Sigmoid colon (tissue), 4 donors: ENCODE results near the gene ALDH4A1.

Source experiments
- POLR2A ChIP-seq, 2 donors: fragments of 450-650 bp; IDR thresholded peaks; one replicate each; pipeline ENCODE4 v1.6.1; 2016; ENCODE audit warnings: antibody characterized with exemption in 2 of 2, mild to moderate bottlenecking in 2 of 2, moderate library complexity in 2 of 2
- POLR2AphosphoS5 ChIP-seq, 4 donors: sonication (generic); formaldehyde crosslinking; IDR thresholded peaks; one replicate each; pipeline ENCODE4 v1.6.1; 2017; ENCODE audit warnings: antibody characterized with exemption in 4 of 4
- TF ChIP-seq, protein P1 (sequence below), 4 experiments: fragments of 450-650 bp in 3 of 4; fragments of 200-600 bp in 1 of 4; IDR thresholded peaks; one replicate each; pipeline ENCODE4 v1.5.1; 2016 to 2019; ENCODE audit warnings: antibody characterized with exemption in 4 of 4, mild to moderate bottlenecking in 3 of 4, moderate library complexity in 2 of 4

DNA sequence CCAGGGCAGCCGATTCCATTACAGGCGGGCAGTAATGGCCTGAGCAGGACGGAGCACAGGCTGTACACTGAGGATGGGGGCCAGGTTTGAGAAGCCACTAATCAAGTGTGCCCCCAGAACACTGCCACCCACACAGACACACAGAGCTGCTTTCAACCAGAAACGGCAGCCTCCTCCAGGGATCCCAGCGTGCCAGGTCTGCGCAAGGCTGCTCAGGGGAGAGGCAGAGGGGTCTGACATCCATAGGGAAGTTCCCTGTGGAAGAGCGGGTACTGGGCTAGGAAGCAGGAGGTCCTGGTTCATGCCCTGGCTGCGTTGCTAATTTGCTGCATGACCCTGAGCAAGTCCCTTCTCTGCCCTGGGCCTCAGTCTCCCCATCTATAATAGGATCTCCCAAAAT is 26.1 kb upstream of the ALDH4A1 start:
- TF ChIP-seq, protein P1, sequence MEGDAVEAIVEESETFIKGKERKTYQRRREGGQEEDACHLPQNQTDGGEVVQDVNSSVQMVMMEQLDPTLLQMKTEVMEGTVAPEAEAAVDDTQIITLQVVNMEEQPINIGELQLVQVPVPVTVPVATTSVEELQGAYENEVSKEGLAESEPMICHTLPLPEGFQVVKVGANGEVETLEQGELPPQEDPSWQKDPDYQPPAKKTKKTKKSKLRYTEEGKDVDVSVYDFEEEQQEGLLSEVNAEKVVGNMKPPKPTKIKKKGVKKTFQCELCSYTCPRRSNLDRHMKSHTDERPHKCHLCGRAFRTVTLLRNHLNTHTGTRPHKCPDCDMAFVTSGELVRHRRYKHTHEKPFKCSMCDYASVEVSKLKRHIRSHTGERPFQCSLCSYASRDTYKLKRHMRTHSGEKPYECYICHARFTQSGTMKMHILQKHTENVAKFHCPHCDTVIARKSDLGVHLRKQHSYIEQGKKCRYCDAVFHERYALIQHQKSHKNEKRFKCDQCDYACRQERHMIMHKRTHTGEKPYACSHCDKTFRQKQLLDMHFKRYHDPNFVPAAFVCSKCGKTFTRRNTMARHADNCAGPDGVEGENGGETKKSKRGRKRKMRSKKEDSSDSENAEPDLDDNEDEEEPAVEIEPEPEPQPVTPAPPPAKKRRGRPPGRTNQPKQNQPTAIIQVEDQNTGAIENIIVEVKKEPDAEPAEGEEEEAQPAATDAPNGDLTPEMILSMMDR (IDR thresholded peaks at IDR 0.05): no peak
- TF ChIP-seq POLR2AphosphoS5 (IDR thresholded peaks at IDR 0.05) (no peak), POLR2A (IDR thresholded peaks at IDR 0.05) (no peak)
